GM21717 (cell line): Measurements from ENCODE around the gene GFOD1.
A peak's percentile ranks its signal among the peaks of the same experiment; 100 is the strongest.

Experiments
- ATAC-seq: cut with Tn5 transposase; IDR thresholded peaks from one replicate; pipeline ENCODE4 v1.9.1; 2021; ENCODE audit warnings: mild to moderate bottlenecking, moderate library complexity; ENCODE audit not compliant: unreplicated experiment

Gene GFOD1

GRCh38 chr6:13427801-13428582 is 59.4 kb downstream of the GFOD1 start:
- peak; percentile 71 for ATAC-seq

GRCh38 chr6:13427316-13427715 is 60.1 kb downstream of the GFOD1 start:
- ATAC-seq, result no peak

GRCh38 chr6:13425943-13426931 is 61.2 kb downstream of the GFOD1 start:
- no peak for ATAC-seq

GRCh38 chr6:13425270-13425873 is 62.0 kb downstream of the GFOD1 start:
- ATAC-seq, result no peak

GRCh38 chr6:13423252-13423651 is 64.1 kb downstream of the GFOD1 start:
- no peak for ATAC-seq

- ATAC-seq, result no peak
These were observed 64.6 kb downstream of the GFOD1 start for GRCh38 chr6:13422681-13423221.

- no peak for ATAC-seq
These were observed 65.9 kb downstream of the GFOD1 start for GRCh38 chr6:13421425-13422059.

GRCh38 chr6:13420269-13420668 is 67.1 kb downstream of the GFOD1 start:
- no peak for ATAC-seq

GRCh38 chr6:13419422-13420195 is 67.8 kb downstream of the GFOD1 start:
- no peak for ATAC-seq

GRCh38 chr6:13418844-13419243 is 68.6 kb downstream of the GFOD1 start:
- no peak for ATAC-seq

GRCh38 chr6:13417954-13418353 is 69.4 kb downstream of the GFOD1 start:
- ATAC-seq, result no peak

- ATAC-seq, result no peak
These were observed 70.0 kb downstream of the GFOD1 start for GRCh38 chr6:13417431-13417830.

GRCh38 chr6:13415283-13415682 is 72.1 kb downstream of the GFOD1 start:
- no peak for ATAC-seq

GRCh38 chr6:13413900-13414555 is 73.4 kb downstream of the GFOD1 start:
- no peak for ATAC-seq

GRCh38 chr6:13413466-13413862 is 73.9 kb downstream of the GFOD1 start:
- no peak for ATAC-seq

GRCh38 chr6:13412639-13413465 is 74.5 kb downstream of the GFOD1 start:
- ATAC-seq, result no peak

- ATAC-seq, result no peak
These were observed 75.2 kb downstream of the GFOD1 start for GRCh38 chr6:13412211-13412610.

GRCh38 chr6:13411484-13411883 is 75.9 kb downstream of the GFOD1 start:
- no peak for ATAC-seq
